Neutrophil (primary cell): ENCODE data around the gene EFNA1.

ENCODE experiments used
- H3K27ac ChIP-seq: fragments of 200-600 bp; sonication (generic); 2 replicates; pipeline ENCODE4 v1.5.1; 2016; ENCODE audit warnings: mild to moderate bottlenecking, moderate library complexity
- H3K27me3 ChIP-seq: fragments of 200-600 bp; sonication (generic); 2 replicates; pipeline ENCODE4 v1.6.0; 2016; ENCODE audit warnings: mild to moderate bottlenecking
- H3K36me3 ChIP-seq: fragments of 200-600 bp; sonication (generic); 2 replicates; pipeline ENCODE4 v1.5.1; 2017
- H3K4me1 ChIP-seq, 2 experiments: fragments of 200-600 bp in 1 of 2; sonication (generic) in 1 of 2; 1 replicate in 1 of 2; 2 replicates in 1 of 2; pipeline versions ENCODE4 v1.5.1 to v1.6.1; 2013 to 2016; ENCODE audit warnings: low read depth in 1 of 2, low read length in 1 of 2, mild to moderate bottlenecking in 1 of 2, moderate library complexity in 1 of 2; ENCODE audit not compliant: control insufficient read depth in 1 of 2, insufficient read depth in 1 of 2
- H3K4me3 ChIP-seq, 2 experiments: fragments of 200-600 bp in 1 of 2; sonication (generic) in 1 of 2; 1 replicate in 1 of 2; 2 replicates in 1 of 2; pipeline ENCODE4 v1.5.1; 2013 to 2016; ENCODE audit warnings: low read depth in 1 of 2, low read length in 1 of 2, mild to moderate bottlenecking in 1 of 2, moderate library complexity in 1 of 2
- H3K9me3 ChIP-seq: fragments of 200-600 bp; sonication (generic); 2 replicates; pipeline ENCODE4 v1.5.1; 2016
- TF ChIP-seq, protein P1 (sequence below): fragments of 200-600 bp; sonication (generic); IDR thresholded peaks from 2 replicates; pipeline ENCODE4 v1.5.1; 2016; ENCODE audit warnings: antibody characterized with exemption

EFNA1 gene

DNA sequence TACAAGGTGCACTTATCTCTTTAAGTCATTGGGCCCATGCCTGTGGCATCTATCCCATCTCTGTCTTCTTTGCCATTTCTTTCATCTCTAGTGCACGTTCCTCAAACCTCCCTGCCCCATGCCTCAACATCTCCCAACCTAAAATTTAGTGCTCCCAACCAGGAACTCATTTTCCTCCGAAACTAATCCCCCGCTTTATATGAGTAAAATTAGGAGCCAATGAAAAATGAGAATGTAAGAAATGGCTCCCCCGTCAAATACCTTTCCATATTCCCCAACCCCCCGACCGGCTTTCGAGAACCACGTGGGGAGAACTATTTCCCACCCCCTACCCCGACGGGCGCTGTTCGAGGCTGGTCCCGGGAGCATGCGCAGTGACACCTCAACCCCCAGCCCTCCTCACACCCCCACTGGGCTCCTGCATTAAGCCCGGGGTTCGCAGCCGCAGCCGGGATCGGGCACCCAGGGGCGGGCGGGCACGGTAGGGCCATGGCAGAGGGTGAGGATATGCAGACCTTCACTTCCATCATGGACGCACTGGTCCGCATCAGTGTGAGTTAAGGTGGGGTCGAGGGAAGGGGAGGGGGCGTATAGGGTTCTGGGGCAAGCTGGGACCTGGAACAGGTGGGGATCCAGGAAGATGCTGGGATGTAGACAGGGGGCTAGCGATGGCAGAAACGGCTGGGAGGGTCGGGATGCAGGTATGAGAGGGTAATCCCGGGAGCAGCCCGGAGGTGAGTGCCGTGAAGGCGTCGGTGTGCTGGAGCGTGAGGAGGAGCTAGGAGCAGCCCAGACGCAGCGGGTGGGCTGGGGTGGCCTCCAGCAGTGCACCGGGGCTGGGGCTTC is 46.0 kb downstream of the EFNA1 start, which contains the start of gene TRIM46:
Gene TRIM46 (plus strand): TSS at position 372 of the 846 bp plus-strand sequence. CDS start 118 bp downstream, at position 490.
- peak within 1 kb of the TSS; percentile 75 for H3K27ac ChIP-seq
- H3K4me1 ChIP-seq: peaks cover 32 to 37% of the 10 kb centered on the region in 2 experiments
- H3K4me3 ChIP-seq: peak within 1 kb of the TSS; percentile 85 to 87
- H3K27me3 ChIP-seq: peaks cover 19% of the 10 kb centered on the region
- no peaks in the 10 kb centered on the region for H3K9me3 ChIP-seq
- peaks cover 11% of the 10 kb centered on the region for H3K36me3 ChIP-seq
- TF ChIP-seq, protein P1, sequence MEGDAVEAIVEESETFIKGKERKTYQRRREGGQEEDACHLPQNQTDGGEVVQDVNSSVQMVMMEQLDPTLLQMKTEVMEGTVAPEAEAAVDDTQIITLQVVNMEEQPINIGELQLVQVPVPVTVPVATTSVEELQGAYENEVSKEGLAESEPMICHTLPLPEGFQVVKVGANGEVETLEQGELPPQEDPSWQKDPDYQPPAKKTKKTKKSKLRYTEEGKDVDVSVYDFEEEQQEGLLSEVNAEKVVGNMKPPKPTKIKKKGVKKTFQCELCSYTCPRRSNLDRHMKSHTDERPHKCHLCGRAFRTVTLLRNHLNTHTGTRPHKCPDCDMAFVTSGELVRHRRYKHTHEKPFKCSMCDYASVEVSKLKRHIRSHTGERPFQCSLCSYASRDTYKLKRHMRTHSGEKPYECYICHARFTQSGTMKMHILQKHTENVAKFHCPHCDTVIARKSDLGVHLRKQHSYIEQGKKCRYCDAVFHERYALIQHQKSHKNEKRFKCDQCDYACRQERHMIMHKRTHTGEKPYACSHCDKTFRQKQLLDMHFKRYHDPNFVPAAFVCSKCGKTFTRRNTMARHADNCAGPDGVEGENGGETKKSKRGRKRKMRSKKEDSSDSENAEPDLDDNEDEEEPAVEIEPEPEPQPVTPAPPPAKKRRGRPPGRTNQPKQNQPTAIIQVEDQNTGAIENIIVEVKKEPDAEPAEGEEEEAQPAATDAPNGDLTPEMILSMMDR: no peak

GRCh38 chr1:155174324-155175280 is 46.9 kb downstream of the EFNA1 start:
- peaks cover 2% of the 10 kb centered on the region for H3K36me3 ChIP-seq
- H3K27ac ChIP-seq: no peak overlapping the region
- TF ChIP-seq, protein P1: no peak
- H3K9me3 ChIP-seq: no peaks in the 10 kb centered on the region
- H3K27me3 ChIP-seq: peaks cover 19% of the 10 kb centered on the region
- peak overlapping the region; percentile 85 to 87 for H3K4me3 ChIP-seq
- peaks cover 32 to 37% of the 10 kb centered on the region in 2 experiments for H3K4me1 ChIP-seq

GRCh38 chr1:155175281-155175926 is 47.7 kb downstream of the EFNA1 start:
- no peaks in the 10 kb centered on the region for H3K36me3 ChIP-seq
- H3K27me3 ChIP-seq: peaks cover 19% of the 10 kb centered on the region
- peaks cover 32 to 37% of the 10 kb centered on the region in 2 experiments for H3K4me1 ChIP-seq
- no peak overlapping the region for H3K4me3 ChIP-seq
- TF ChIP-seq, protein P1: no peak
- no peaks in the 10 kb centered on the region for H3K9me3 ChIP-seq
- H3K27ac ChIP-seq: no peak overlapping the region

GRCh38 chr1:155175927-155176371 is 48.3 kb downstream of the EFNA1 start:
- TF ChIP-seq, protein P1: no peak
- Histone ChIP-seq H3K4me1 (peaks cover 32 to 37% of the 10 kb centered on the region in 2 experiments), H3K36me3 (no peaks in the 10 kb centered on the region), H3K27me3 (peaks cover 19% of the 10 kb centered on the region), H3K4me3 (no peak overlapping the region), H3K27ac (no peak overlapping the region), H3K9me3 (no peaks in the 10 kb centered on the region)

GRCh38 chr1:155176544-155177071 is 48.9 kb downstream of the EFNA1 start:
- Histone ChIP-seq H3K4me3 (no peak overlapping the region), H3K9me3 (no peaks in the 10 kb centered on the region), H3K36me3 (no peaks in the 10 kb centered on the region), H3K4me1 (peaks cover 32 to 37% of the 10 kb centered on the region in 2 experiments), H3K27me3 (peaks cover 19% of the 10 kb centered on the region), H3K27ac (no peak overlapping the region)
- TF ChIP-seq, protein P1: peak; percentile 89
